Uterus (tissue), 2 donors: Measurements from ENCODE around the gene FIBCD1.

Experiments
- POLR2A ChIP-seq, 2 donors: fragments of 450-650 bp; IDR thresholded peaks; one replicate each; pipeline ENCODE4 v1.6.1; 2016; ENCODE audit warnings: antibody characterized with exemption in 2 of 2, mild to moderate bottlenecking in 1 of 2, moderate library complexity in 1 of 2
- TF ChIP-seq, protein P1 (sequence below), 4 experiments: fragments of 200-600 bp in 2 of 4; fragments of 450-650 bp in 2 of 4; sonication (generic) in 2 of 4; IDR thresholded peaks; one replicate each; pipeline ENCODE4 v1.5.1; 2016 to 2019; ENCODE audit warnings: antibody characterized with exemption in 4 of 4, mild to moderate bottlenecking in 2 of 4, moderate library complexity in 1 of 4

DNA sequence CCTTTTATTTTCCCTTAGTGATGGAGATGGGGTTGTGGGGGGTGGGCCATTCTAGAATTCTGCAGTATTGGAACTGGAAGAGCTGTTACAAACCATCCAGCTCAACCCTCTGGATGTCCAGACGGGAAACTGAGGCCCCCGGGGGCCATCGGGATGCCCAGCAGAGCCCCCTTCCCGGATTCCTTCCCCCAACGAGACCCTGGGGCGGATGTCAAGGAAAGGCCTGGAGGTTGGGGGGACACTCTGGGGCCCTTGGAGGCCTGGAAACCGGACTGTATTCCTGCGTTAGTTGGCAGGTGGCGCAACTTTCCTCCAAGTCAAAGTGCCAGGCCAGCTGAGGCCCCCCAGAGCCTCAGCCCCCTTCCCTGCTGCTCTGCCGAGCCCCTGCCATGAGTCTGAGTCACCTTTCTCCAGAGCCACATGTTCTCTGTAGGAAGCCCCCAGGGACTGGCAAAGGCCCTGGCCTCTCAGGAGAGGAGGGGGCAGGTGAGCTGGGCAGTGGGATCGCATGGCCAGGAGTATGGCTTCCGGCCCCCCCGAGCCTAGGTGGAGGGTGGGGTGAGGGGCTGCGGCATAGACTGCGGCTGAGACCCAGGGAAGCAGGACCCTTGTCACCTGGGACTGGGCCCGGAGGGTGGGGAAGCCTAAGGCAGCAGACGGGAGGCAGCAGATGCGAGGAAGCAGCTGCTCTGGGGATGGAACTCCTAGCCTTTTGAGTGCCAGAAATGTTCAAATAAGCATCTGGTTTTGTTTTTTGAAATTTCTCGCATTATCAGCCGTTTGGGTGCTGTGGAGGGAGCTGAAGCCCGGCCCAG, 17.8 kb upstream of the FIBCD1 start:
- TF ChIP-seq, protein P1, sequence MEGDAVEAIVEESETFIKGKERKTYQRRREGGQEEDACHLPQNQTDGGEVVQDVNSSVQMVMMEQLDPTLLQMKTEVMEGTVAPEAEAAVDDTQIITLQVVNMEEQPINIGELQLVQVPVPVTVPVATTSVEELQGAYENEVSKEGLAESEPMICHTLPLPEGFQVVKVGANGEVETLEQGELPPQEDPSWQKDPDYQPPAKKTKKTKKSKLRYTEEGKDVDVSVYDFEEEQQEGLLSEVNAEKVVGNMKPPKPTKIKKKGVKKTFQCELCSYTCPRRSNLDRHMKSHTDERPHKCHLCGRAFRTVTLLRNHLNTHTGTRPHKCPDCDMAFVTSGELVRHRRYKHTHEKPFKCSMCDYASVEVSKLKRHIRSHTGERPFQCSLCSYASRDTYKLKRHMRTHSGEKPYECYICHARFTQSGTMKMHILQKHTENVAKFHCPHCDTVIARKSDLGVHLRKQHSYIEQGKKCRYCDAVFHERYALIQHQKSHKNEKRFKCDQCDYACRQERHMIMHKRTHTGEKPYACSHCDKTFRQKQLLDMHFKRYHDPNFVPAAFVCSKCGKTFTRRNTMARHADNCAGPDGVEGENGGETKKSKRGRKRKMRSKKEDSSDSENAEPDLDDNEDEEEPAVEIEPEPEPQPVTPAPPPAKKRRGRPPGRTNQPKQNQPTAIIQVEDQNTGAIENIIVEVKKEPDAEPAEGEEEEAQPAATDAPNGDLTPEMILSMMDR (IDR thresholded peaks at IDR 0.05) = no peak
- TF ChIP-seq POLR2A (IDR thresholded peaks at IDR 0.05) = no peak
